Transverse colon (tissue), 4 donors: ENCODE measurements around the gene ST8SIA1.

Source experiments
- CTCF ChIP-seq, 5 experiments: fragments of 200-600 bp in 3 of 5; fragments of 450-650 bp in 2 of 5; sonication (generic) in 3 of 5; IDR thresholded peaks; 1 replicate in 2 of 5; 2 replicates in 3 of 5; pipeline ENCODE4 v1.5.1; 2016 to 2017; ENCODE audit warnings: antibody characterized with exemption in 5 of 5, inconsistent platforms in 3 of 5, mild to moderate bottlenecking in 2 of 5, moderate library complexity in 1 of 5
- EP300 ChIP-seq: sonication (generic); formaldehyde crosslinking; IDR thresholded peaks from one replicate; pipeline ENCODE4 v1.6.1; 2017; ENCODE audit warnings: antibody characterized with exemption, low read depth
- POLR2A ChIP-seq: fragments of 450-650 bp; IDR thresholded peaks from one replicate; pipeline ENCODE4 v1.6.1; 2016; ENCODE audit warnings: antibody characterized with exemption, mild to moderate bottlenecking, moderate library complexity
- POLR2AphosphoS5 ChIP-seq, 3 donors: sonication (generic); formaldehyde crosslinking; IDR thresholded peaks; one replicate each; pipeline ENCODE4 v1.6.1; 2016; ENCODE audit warnings: antibody characterized with exemption in 3 of 3

DNA sequence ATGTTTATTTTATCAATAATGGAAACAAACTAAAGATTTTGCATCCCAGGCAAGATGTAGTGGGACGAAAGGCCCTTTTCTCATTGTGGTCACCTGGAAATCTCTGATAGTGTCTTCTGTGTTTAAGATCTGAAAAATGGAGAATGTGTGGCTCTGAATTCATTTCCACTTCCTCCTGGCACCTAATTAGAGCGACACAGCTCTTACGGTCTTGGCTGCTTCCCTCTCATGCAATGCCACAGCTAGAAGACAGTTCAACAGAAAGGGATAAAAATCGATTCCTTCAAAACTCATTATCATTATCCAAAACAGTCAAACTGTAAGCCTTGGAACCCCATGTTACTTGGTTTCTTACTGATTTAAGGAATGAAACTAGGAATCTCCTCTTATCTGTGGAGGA lies 9.3 kb downstream of the ST8SIA1 start:
- TF ChIP-seq EP300 (no peak), CTCF (IDR thresholded peaks at IDR 0.05) (no peak), POLR2A (no peak), POLR2AphosphoS5 (IDR thresholded peaks at IDR 0.05) (no peak)
